GM19463 (cell line): ENCODE measurements around the gene COMMD10.
"Not testable (repeated sequence)": the region's sequence is repeated elsewhere in the genome, so short reads cannot be mapped to it uniquely, and the experiment has no call there.

Experiments
- ATAC-seq: cut with Tn5 transposase; IDR thresholded peaks from one replicate; pipeline ENCODE4 v1.9.1; 2021; ENCODE audit warnings: mild to moderate bottlenecking, moderate library complexity; ENCODE audit not compliant: unreplicated experiment

COMMD10 gene

GRCh38 chr5:116084871-116085715, at the start of gene COMMD10:
Gene COMMD10 (plus strand): TSS chr5:116085025.
- peak; percentile 83 for ATAC-seq

GRCh38 chr5:116035123-116035522, 49.7 kb upstream of the COMMD10 start:
- ATAC-seq: no peak

GRCh38 chr5:116037236-116037822, 47.5 kb upstream of the COMMD10 start:
- no peak for ATAC-seq

GRCh38 chr5:116038817-116039216, 46.0 kb upstream of the COMMD10 start:
- peak; percentile 79 for ATAC-seq

GRCh38 chr5:116042375-116042774, 42.5 kb upstream of the COMMD10 start:
- ATAC-seq: no peak

GRCh38 chr5:116044073-116044472, 40.8 kb upstream of the COMMD10 start:
- no peak for ATAC-seq

GRCh38 chr5:116045821-116046220, 39.0 kb upstream of the COMMD10 start:
- no peak for ATAC-seq

GRCh38 chr5:116046261-116046660, 38.6 kb upstream of the COMMD10 start:
- no peak for ATAC-seq

GRCh38 chr5:116046823-116047222, 38.0 kb upstream of the COMMD10 start:
- ATAC-seq: no peak

GRCh38 chr5:116058346-116058936, 26.4 kb upstream of the COMMD10 start:
- ATAC-seq: no peak

- no peak for ATAC-seq
These were observed 22.5 kb upstream of the COMMD10 start for GRCh38 chr5:116062352-116062751.

- no peak for ATAC-seq
These were observed 20.9 kb upstream of the COMMD10 start for GRCh38 chr5:116063950-116064349.

- no peak for ATAC-seq
These were observed 16.7 kb upstream of the COMMD10 start for GRCh38 chr5:116068028-116068632.

- no peak for ATAC-seq
These were observed 13.6 kb upstream of the COMMD10 start for GRCh38 chr5:116071211-116071610.

- ATAC-seq: no peak
These were observed 9.5 kb upstream of the COMMD10 start for GRCh38 chr5:116075191-116075831.

- peak; percentile 99 for ATAC-seq
These were observed 8.3 kb upstream of the COMMD10 start for GRCh38 chr5:116076496-116076895.

GRCh38 chr5:116078199-116078598, 6.6 kb upstream of the COMMD10 start:
- no peak for ATAC-seq

- peak; percentile 16 for ATAC-seq
These were observed 536 bp upstream of the COMMD10 start for GRCh38 chr5:116084287-116084691.

GRCh38 chr5:116086309-116086708, 1.5 kb downstream of the COMMD10 start:
- not testable (repeated sequence) for ATAC-seq

- ATAC-seq: no peak
These were observed 3.2 kb downstream of the COMMD10 start for GRCh38 chr5:116088062-116088461.

GRCh38 chr5:116090302-116090701, 5.5 kb downstream of the COMMD10 start:
- no peak for ATAC-seq
